Activated CD4-positive, alpha-beta T cell treated with anti-CD3 and anti-CD28 coated beads, Interleukin-10, Interleukin-2, amounts not matched to agents 100 ng/mL and 50 ng/mL, durations not matched to agents 16 hours and 8 hours (primary cell): Measurements from ENCODE around the gene ATOX1.

Experiments used
- DNase-seq: peaks from one replicate; pipeline ENCODE4 v3.0.0-alpha.2; 2020

ATOX1 gene

DNA sequence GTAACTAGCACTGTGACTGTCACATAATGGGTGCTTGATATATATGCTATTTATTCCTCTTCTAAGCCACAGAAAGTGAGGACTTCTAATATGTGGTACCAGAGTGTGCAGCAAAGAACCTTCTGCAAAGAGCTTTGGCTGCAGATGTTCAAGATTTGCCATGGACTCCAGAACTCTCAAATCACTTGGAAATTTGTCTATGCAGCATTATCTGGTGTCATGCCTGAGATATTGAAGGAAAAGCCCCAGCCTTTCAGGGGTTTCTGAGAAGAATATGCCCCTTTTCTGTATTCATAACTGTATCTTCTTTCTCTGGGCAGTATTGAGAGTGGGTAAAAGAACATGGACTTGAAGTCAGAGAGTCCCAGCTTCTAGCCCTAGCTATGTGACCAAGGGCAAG lies 8.5 kb upstream of the ATOX1 start:
- no peak for DNase-seq

DNA sequence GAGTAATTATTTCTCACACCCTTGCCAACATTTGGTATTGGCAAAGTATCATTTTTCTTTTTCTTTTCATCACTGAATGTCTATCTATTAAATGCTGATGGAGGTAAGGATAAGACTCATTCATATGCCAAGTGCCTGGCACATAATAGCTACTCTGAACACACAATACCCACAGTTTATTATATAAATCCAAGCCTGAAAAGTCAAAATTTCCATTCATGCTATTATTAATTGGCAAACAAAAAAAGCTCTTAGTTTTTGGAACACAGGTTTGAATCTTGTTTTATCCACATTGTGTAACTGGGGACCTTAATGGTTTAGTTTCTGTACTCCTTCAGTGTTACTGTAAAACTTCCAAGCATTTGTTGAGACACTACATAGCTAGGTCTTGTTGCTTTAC lies 6.4 kb upstream of the ATOX1 start:
- DNase-seq, result no peak

DNA sequence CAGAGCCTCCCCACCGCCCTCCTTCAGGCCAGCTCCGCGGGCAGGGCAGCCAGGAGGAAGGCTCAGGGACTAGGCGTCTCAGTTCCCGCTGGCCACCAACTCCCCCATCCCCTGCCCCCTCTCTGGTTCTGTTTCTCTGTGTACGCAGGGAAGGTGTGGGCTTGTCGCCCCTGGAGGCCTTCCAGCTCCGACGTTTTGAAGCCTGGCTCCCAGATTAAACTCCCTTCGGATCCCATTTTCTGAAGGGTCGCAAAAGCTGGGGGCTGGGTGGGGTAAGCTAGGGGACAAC lies 346 bp downstream of the ATOX1 start:
- DNase-seq, result no peak

DNA sequence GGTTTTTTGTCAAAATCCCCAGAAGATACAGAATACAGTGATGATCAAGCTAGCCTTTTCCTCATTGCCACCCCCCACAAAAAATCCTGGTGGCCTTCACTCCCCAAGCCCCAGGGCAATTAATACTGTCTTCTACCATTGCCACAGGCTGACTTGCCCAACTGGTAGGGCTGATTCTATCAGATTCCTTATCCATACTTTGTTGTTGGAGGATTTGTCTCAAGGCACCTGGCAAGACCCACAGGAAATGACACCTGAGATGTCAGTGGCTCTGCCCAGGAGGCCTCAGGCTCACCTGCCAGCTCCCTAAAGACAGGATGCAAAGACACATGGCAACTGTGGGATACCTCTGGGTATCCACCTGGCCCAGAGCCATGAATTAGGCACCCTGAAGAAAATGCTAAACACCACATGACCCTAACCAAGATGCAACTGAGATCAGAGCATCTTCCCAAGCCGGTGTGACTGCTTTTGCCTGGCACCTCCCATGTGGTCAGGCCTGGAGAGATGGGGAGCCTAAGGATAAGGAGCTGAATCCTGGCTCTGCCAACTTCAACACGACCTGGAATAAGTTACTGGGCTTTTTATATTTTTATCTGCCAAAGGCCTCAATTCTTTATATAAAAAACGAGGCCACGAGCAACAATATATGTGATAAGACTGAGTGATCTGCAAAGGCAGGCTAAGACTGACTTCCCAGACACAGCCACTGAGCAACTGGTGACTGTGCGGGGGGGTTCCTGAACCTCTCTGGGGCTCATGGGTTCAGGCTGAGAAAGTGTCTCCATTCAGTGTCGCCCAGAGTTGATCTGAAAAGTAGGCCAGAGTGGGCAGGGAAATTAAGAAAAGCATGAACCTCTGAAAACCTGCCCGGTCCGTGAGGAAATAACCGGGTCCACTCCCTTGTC lies 944 bp downstream of the ATOX1 start:
- no peak for DNase-seq

DNA sequence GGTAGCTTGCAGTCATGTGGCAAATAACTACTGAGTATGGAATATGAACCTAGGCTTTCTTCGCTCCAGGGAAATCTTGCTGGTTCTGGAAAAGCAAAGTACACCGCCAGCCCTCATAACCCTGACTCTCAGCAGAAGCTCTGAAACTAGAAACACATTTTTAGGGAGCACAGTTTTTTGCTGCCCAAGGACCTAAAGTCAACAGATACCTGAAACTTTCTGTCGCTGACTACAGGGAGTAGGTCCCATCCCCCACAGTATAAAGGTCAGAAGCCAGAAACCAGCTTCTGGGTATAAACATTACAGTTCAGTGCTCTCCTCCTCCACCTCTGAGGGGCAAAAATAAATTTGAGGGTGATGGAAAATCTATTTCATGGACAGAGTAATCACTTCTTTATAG lies 3.0 kb downstream of the ATOX1 start:
- DNase-seq, result no peak

DNA sequence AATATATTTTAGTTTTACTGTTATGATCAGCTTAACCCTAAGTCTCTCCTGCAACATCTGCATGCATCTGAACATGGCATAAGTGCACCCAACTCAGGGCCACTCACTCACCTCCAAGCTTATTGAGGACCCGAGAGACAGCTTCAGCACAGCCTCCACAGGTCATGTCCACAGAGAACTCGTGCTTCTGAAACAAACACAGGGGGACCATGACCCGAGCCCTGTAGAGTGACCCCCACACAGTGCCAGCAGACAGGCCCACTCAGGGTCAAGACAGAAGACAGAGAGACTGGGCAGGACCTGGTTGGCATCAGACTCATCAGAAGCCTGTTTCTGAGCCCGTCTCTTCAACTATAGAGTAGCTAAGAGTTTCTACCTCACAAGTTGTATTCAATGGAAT lies 6.8 kb downstream of the ATOX1 start:
- DNase-seq, result no peak

DNA sequence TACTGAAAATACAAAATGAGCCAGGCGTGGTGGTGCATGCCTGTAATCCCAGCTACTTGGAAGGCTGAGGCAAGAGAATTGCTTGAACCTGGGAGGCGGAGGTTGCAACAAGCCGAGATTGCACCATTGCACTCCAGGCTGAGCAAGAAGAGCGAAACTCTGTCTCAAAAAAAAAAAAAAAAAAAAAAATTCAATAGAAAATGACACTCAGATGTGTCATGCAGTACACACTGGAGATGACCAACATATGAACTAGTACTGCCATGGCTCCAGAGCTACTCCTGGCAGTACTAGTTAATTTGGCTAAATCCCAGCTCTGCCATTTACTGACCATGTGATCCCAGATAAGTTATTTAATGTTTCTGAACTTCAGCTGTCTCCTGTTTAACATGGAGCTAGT lies 7.3 kb downstream of the ATOX1 start:
- DNase-seq, result no peak

DNA sequence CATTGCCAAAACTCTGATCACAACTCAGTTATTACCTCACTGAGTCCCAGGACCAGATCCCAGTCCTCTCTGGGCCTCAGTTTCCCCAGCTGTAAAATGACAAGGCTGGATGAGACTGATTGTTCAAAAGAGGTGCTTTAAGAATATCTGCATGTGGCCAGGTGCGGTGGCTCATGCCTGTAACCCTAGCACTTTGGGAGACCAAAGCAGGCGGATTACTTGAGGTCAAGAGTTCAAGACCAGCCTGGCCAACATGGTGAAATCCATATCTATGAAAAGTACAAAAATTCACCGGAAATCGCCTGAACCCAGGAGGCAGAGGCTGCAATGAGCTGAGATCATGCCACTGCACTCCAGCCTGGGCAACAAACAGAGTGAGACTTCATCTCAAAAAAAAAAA lies 8.3 kb downstream of the ATOX1 start:
- no peak for DNase-seq

DNA sequence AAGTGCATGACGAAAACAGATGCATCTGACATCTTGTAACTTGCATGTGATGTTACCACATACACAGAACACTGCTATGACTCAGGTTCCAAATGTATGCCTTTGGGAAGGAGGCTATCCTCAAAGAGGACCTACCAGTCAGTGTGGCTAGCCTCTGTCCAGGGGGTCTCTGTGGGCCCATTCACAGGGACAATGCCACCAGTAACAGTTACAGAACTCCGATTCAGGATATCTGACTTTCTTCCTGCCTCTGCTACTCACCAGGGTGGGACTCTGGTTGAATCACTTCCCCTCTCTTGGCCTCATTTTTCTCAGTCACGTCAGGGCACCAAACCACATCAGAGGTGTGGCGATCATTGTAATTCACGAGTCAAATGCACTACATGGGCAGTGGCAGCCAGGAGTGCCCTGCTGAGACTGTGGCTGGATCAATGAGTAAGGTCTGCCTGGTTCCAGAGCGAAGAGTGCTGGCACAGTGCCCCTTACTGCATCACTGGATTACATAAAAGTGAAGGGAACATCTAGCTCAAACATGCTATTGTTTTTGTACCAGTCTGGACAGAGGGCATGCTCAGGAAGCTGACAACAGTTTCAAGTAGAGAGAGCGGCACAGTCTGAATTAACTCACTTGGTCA lies 13.2 kb downstream of the ATOX1 start:
- DNase-seq, result peak; percentile 81

DNA sequence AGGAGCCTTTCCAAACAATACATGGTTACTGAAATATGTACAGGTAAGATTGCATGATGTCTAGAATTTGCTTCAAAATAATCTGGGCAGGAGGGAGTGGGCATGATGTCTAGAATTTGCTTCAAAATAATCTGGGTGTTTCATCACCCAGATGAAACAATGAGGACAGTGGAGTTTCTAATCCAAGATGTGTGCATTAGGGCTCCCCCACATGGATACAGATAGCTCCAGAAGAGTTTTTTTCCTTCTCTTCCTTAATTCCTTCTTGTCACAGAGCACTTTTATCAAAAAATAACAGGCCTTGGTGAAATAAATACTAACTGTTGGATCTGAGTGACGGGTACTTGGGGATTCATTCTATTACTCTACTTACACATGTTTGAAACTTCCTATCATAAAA lies 14.9 kb downstream of the ATOX1 start:
- DNase-seq, result no peak

DNA sequence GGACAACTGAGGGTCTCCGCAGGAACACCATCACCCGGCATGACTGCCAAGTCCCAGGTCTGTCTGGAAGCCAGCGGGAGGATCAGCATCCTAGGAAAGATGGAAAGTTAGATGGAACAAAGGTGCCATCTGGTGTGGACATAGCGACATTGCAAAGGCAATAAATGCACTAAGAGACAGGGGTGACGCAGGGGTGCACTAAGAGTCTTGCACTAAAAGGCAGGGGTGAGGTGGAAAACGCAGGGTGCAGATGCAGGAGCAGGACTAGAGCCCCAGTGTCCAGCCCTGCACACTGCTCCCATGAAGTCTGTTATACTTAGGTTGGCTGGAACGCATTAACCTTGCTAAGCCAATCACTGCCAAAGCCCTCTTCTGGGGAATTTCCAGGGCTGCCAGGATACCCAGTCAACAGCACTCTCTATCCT lies 15.5 kb downstream of the ATOX1 start:
- no peak for DNase-seq

DNA sequence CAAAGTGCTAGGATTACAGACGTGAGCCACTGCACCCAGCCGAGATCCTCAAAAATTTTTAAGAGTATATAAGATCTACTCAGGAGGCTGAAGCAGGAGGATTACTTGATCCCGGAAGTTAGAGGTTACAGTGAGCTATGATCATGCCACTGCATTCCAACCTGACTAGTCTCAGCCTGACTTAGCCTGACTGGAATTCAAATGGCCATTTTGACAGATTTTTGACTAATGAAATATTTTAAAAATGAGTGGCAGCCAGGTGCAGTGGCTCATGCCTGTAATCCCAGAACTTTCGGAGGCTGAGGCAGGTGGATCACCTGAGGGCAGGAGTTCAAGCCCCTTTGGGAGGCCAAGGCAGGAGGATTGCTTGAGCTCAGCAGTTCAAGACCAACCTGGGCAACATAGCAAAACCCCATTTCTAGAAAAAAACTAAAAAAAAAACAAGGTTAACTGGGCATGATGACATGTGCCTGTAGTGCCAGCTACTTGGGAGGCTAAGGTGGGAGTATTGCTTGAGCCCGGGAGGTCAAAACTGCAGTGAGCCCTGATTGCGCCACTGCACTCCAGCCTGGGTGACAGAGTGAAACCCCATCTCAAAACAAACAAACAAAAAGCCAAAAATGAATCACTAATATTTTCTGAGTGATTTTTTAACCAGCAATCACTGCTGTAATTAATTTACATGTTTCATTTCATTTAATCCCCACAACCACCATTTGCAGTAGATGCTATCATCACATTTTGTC lies 16.6 kb downstream of the ATOX1 start:
- DNase-seq, result no peak

DNA sequence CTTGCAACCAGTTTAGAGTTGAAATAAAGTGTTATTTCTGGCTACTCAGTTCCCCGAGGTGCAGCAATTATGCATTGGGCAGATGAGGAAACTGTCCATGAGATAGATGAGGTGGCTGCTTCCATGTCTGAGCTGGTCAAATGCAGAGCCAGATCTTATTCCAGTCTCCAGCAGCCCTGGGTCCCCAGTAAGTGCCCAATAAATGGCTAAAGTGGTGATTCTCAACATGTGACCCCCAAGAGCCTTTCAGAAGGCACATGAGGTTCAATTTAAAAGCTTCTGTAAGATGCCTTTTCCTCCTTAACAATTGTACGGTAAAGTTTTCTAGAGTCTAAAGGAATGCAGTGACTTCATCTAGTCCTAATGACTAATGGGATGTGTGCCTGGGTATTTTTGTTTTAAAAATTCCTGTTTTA lies 17.5 kb downstream of the ATOX1 start:
- DNase-seq, result no peak

DNA sequence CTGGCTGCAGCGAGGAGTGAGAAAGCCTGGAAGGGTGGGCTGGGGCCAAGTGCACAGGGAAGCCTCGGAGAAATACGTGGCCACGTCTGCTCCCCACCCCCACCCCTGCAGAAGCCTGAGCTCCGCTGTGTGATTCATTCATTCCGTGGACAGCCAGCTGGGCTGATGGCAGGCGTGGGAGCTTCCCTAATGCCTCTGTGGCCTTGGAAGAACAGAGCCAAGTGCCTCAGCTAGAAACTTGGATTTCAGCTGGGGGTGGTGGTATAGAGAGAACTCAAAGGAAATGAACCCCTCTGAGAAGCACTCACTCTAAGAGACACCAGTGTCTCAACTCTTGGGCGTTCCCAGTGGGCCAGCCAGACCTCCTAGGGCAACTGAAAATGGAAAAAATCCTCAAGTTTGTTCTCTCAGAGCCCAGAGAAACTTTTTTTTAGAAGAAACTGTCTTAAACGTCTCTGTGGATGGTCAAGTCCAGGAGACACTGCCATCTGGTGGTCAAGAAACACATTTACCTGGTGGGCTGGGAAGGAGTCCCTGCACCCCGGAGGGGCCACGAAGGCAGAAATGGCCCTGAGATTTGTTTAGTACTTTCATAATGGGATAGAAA lies 18.0 kb downstream of the ATOX1 start:
- peak; percentile 70 for DNase-seq

DNA sequence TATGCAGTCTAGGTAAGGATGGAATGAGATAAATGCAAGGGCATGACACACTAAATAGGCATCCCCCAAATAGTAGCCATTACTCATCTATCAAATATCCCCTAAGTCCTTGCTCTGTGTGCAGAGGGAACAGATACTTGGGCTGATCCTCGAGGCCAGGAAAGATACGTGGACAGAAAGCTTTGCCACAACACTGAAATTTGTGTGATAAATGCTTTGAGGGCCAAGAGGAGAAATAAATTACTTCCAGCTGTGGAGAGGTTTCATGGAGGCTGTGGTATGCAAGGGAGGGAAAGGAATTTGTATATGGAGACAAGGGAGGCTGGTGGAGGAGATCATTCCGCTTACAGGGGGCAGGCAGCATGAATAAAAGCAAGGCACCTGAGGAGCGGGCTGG lies 18.5 kb downstream of the ATOX1 start:
- DNase-seq, result no peak

DNA sequence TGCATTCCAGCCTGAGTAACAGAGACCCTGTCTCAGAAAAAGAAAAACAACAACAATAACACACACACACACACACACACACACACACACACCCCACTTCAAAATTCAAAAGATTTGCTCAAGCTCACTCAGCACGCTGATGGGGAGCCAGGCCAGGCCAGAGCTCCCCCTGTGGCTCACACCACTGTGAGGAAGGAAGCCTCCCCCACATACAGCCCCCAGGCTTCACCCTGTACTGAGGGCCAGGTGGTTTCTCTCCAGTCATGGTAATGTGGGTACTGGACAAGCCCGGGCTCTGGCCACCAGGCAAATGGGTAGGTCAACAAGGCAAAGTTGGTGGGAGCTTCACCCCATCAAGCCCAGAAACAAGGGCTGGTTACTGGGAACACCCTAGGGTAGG lies 19.0 kb downstream of the ATOX1 start:
- no peak for DNase-seq

DNA sequence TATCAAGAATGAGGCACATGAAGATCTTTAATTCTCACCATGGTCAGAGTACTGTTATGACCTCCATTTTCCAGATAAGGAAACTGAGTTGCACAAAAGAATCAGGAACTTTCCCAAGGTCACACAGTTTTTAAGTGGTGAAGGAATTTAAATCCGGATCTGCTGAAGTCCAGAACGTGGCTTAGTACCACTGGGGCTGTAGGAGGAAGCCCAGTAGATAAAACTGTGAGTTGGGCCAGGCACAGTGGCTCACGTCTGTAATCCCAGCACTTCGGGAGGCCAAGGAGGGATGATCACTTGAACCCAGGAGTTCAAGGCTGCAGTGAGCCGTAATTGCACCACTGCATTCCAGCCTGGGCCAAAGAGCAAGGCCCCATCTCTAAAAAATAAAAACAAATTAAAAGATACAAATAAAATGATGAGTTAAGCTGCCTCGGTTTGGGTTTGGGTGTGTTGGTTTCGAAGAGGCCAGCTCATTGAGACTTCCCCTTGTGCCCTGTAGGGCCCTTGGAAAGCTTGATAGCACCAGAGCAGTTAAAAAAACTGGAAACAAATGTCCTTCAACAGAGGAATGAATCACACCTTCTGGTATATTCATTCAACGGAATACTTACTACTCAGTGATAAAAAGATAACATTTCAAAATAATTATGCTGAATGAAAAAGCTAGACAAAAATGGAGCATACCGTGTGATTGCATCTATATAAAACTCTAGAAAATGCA lies 20.1 kb downstream of the ATOX1 start:
- no peak for DNase-seq

DNA sequence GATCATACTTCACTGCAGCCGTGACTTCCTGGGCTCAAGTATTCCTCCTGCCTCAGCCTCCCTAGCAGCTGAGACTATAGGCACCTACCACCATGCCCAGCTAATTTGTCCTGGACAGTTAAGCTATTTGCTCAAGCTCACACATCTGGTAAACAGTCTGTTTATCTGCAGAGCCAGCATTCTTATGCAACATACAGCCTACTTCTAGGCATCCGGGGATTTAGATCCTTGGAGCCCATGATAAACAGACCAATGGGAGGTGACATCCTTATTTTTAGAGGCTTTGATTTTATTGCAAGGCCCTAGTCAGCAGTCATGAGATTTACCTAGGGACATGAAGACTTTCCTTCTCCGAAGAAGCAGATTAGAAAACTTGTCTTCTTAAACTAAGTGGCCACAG lies 21.0 kb downstream of the ATOX1 start:
- no peak for DNase-seq

DNA sequence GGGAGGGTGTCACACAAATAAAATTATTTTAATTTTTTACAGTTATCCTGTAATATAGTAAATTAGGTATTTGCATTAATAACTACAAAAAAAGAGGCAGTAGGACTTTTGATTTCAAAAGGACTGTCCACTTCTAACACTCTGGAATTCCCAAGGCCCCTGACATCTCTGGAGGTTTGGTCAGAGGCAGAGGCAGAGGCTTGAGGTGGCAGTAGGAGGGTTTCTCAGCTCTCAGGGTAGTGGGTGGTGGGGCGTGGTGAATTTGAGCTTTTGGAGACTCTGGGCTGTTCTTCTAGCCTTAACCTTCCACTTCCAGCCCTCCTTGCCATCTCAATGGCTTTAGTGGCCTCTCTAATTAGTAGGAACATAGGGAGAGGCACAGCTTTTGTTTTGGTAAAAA lies 22.8 kb downstream of the ATOX1 start:
- DNase-seq, result no peak

DNA sequence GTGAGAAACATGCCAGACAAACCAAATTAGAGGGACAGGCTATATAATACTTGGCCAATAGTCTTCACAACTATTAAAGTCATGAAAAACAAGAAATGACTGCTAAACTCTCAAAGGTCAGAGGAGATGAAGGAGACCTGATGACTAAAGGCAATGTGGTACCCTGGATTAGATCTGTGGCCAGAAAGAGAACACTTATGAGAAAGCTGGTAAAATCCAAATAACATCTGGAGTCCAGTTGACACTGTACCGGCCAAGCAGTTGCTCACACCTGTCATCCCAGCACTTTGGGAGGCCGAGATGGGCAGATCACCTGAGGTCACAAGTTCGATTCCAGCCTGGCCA lies 24.4 kb downstream of the ATOX1 start:
- DNase-seq, result no peak

DNA sequence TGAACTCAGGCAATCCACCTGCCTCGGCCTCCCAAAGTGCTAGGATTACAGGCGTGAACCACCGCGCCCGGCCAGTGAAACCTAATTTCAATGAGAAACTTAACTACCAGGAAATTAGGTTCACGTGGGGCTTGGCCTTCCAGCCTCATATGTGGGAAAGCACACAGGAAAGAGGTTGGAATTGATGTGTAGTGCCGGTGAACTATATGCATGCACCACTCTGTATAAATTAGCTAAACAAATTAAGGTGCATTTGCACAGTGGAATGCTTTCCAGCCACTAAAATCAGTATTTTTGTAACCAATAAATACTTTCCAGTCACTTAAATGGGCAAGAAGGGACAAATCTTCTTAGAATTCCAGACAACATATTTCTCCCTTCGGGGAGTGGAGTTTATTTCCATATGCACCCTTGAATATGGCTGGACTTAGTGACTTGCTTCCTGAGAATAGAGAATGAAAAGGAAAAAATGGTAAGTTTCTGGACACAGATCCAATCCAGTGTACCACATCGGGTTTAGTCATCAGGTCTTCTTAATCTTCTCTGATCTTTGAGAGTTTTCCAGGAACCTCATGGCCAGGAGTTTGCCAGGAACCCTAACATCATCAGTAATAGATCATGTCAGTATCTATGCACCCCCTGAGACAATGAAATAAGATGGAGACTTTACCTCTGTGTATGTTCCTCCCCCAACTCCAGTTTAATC lies 24.9 kb downstream of the ATOX1 start:
- DNase-seq, result no peak

DNA sequence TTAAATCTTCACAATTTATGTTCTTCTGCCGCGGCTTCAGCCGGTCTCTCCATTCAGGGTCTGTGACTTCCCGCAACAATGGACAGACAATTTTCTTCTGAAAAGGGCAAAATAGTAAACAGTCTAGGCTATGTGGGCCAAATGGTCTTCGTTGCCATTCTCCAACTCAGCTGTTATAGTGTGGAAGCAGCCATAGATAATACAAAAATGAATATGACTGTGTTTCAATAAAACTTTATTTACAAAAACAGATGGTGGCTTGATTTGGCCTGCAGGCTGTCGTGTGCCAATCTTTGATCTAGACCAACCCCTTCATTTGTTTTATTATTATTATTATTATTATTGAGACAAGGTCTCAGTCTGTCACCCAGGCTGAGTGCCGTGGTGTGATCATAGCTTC lies 28.1 kb downstream of the ATOX1 start:
- DNase-seq, result no peak

DNA sequence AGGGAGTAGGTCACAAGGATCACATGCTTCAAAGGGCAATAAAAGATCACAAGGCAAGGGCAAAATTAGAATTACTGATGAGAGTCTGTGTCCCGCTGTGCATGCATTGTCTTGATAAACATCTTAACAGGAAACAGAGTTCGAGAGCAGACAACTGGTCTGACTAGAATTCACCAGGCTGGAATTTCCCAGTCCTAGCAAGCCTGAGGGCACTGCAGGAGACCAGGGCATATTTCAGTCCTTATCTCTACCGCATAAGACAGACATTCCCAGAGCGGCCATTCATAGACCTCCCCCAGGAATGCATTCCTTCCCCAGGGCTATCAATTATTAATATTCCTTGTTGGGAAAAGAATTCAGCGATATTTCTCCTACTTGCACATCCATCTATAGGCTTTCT lies 28.8 kb downstream of the ATOX1 start:
- peak; percentile 45 for DNase-seq
